Nephron (organoid): ENCODE data around the gene NLRC3.

Experiments
- H3K27ac Mint-ChIP-seq, 3 experiments: 2 replicates each; pipeline ENCODE4 v1.8.0; 2020; ENCODE audit warnings: mixed read lengths in 3 of 3, mild to moderate bottlenecking in 2 of 3, moderate library complexity in 1 of 3
- H3K27me3 Mint-ChIP-seq: 2 replicates; pipeline ENCODE4 v1.8.0; 2021; ENCODE audit warnings: low read depth, mild to moderate bottlenecking, moderate library complexity, mixed read lengths
- H3K36me3 Mint-ChIP-seq: 2 replicates; pipeline ENCODE4 v1.8.0; 2020; ENCODE audit warnings: low read depth, mixed read lengths
- H3K4me1 Mint-ChIP-seq: 2 replicates; pipeline ENCODE4 v1.8.0; 2020; ENCODE audit warnings: mixed read lengths
- H3K4me3 Mint-ChIP-seq, 3 experiments: 2 replicates each; pipeline ENCODE4 v1.8.0; 2020; ENCODE audit warnings: mild to moderate bottlenecking in 3 of 3, mixed read lengths in 3 of 3, moderate library complexity in 2 of 3
- H3K9me3 Mint-ChIP-seq: 2 replicates; pipeline ENCODE4 v1.8.0; 2020; ENCODE audit warnings: mixed read lengths
- TF ChIP-seq, protein P1 (sequence below), 3 experiments: fragments of 200-600 bp; sonication (generic); IDR thresholded peaks; one replicate each; pipeline ENCODE4 v1.5.0; 2021; ENCODE audit warnings: antibody characterized with exemption in 3 of 3; ENCODE audit not compliant: unreplicated experiment in 3 of 3

NLRC3 gene

GRCh38 chr16:3490911-3491629, 86.1 kb downstream of the NLRC3 start:
- no peaks in the 10 kb centered on the region for H3K9me3 Mint-ChIP-seq
- peaks cover 6% of the 10 kb centered on the region for H3K36me3 Mint-ChIP-seq
- no peak overlapping the region for H3K27ac Mint-ChIP-seq
- no peak overlapping the region for H3K4me3 Mint-ChIP-seq
- TF ChIP-seq, protein P1, sequence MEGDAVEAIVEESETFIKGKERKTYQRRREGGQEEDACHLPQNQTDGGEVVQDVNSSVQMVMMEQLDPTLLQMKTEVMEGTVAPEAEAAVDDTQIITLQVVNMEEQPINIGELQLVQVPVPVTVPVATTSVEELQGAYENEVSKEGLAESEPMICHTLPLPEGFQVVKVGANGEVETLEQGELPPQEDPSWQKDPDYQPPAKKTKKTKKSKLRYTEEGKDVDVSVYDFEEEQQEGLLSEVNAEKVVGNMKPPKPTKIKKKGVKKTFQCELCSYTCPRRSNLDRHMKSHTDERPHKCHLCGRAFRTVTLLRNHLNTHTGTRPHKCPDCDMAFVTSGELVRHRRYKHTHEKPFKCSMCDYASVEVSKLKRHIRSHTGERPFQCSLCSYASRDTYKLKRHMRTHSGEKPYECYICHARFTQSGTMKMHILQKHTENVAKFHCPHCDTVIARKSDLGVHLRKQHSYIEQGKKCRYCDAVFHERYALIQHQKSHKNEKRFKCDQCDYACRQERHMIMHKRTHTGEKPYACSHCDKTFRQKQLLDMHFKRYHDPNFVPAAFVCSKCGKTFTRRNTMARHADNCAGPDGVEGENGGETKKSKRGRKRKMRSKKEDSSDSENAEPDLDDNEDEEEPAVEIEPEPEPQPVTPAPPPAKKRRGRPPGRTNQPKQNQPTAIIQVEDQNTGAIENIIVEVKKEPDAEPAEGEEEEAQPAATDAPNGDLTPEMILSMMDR (IDR thresholded peaks at IDR 0.05; ENCODE audit: unreplicated experiment in 3 of 3): no peak
- H3K4me1 Mint-ChIP-seq: peaks cover 19% of the 10 kb centered on the region
- H3K27me3 Mint-ChIP-seq: no peaks in the 10 kb centered on the region
